Measurements from ENCODE around the gene SLC16A14. TPM values are rescaled to one million over a fixed set of nuclear protein-coding genes. Genes with fewer than 3 reads are reported as not detected.

Gene SLC16A14
- total RNA-seq, 2 experiments from 2014 or later: 0.63 to 0.89 TPM

GRCh38 chr2:230023313-230023712 lies 45.4 kb downstream of the SLC16A14 start:
- ATAC-seq (ENCODE audit: poor library complexity): no peak
- no peaks in the 10 kb centered on the region for H3K4me1 ChIP-seq (ENCODE audit: insufficient read depth, low read length)
- TF ChIP-seq CTCF (IDR thresholded peaks at IDR 0.05): no peak
- intact Hi-C loops (cut with DNase I, micrococcal nuclease): no loop called here
- H3K27ac ChIP-seq (ENCODE audit: low read depth in 1 of 2, low read length in 2 of 2): no peak overlapping the region
- no peaks in the 10 kb centered on the region for H3K27me3 Mint-ChIP-seq
- no peaks in the 10 kb centered on the region for H3K4me1 Mint-ChIP-seq (ENCODE audit: low read depth)
- no peaks in the 10 kb centered on the region for H3K27me3 ChIP-seq (ENCODE audit: control insufficient read depth in 1 of 2, insufficient read depth in 2 of 2, low read length in 2 of 2)
- no peak overlapping the region for H3K27ac Mint-ChIP-seq
- no peak overlapping the region for H3K4me3 Mint-ChIP-seq
- H3K4me3 ChIP-seq (ENCODE audit: low read length): no peak overlapping the region
- no peaks in the 10 kb centered on the region for H3K36me3 ChIP-seq (ENCODE audit: insufficient read depth, low read length)
- H3K36me3 Mint-ChIP-seq (ENCODE audit: low read depth): no peaks in the 10 kb centered on the region
- DNase-seq: no peak
- CTCF ChIA-PET: no interaction called here
- no peaks in the 10 kb centered on the region for H3K9me3 Mint-ChIP-seq
- H3K9me3 ChIP-seq (ENCODE audit: control insufficient read depth in 1 of 2, insufficient read depth in 1 of 2, low read length in 2 of 2): no peaks in the 10 kb centered on the region
- POLR2A ChIA-PET: no interaction called here

GRCh38 chr2:230019742-230020141 lies 49.0 kb downstream of the SLC16A14 start:
- ATAC-seq (ENCODE audit: poor library complexity) (no peak), DNase-seq (no peak)
- ChIA-PET POLR2A (no interaction called here), CTCF (no interaction called here)
- Mint-ChIP-seq H3K4me3 (no peak overlapping the region), H3K9me3 (no peaks in the 10 kb centered on the region), H3K36me3 (ENCODE audit: low read depth) (no peaks in the 10 kb centered on the region), H3K27ac (no peak overlapping the region), H3K4me1 (ENCODE audit: low read depth) (no peaks in the 10 kb centered on the region), H3K27me3 (no peaks in the 10 kb centered on the region)
- intact Hi-C loops (cut with DNase I, micrococcal nuclease): no loop called here
- Histone ChIP-seq H3K4me1 (ENCODE audit: insufficient read depth, low read length) (no peaks in the 10 kb centered on the region), H3K36me3 (ENCODE audit: insufficient read depth, low read length) (no peaks in the 10 kb centered on the region), H3K27ac (ENCODE audit: low read depth in 1 of 2, low read length in 2 of 2) (no peak overlapping the region), H3K27me3 (ENCODE audit: control insufficient read depth in 1 of 2, insufficient read depth in 2 of 2, low read length in 2 of 2) (no peaks in the 10 kb centered on the region), H3K9me3 (ENCODE audit: control insufficient read depth in 1 of 2, insufficient read depth in 1 of 2, low read length in 2 of 2) (no peaks in the 10 kb centered on the region), H3K4me3 (ENCODE audit: low read length) (no peak overlapping the region)
- no peak for TF ChIP-seq CTCF (IDR thresholded peaks at IDR 0.05)

- no peak for ATAC-seq (ENCODE audit: poor library complexity)
- intact Hi-C loops (cut with DNase I, micrococcal nuclease): no loop called here
- ChIA-PET CTCF (no interaction called here), POLR2A (no interaction called here)
- no peaks in the 10 kb centered on the region for H3K27me3 ChIP-seq (ENCODE audit: control insufficient read depth in 1 of 2, insufficient read depth in 2 of 2, low read length in 2 of 2)
- no peak for DNase-seq
- no peak for TF ChIP-seq CTCF (IDR thresholded peaks at IDR 0.05)
- no peaks in the 10 kb centered on the region for H3K4me1 Mint-ChIP-seq (ENCODE audit: low read depth)
- H3K36me3 ChIP-seq (ENCODE audit: insufficient read depth, low read length): no peaks in the 10 kb centered on the region
- no peak overlapping the region for H3K4me3 ChIP-seq (ENCODE audit: low read length)
- H3K9me3 ChIP-seq (ENCODE audit: control insufficient read depth in 1 of 2, insufficient read depth in 1 of 2, low read length in 2 of 2): no peaks in the 10 kb centered on the region
- H3K4me3 Mint-ChIP-seq: no peak overlapping the region
- no peaks in the 10 kb centered on the region for H3K9me3 Mint-ChIP-seq
- H3K36me3 Mint-ChIP-seq (ENCODE audit: low read depth): no peaks in the 10 kb centered on the region
- no peak overlapping the region for H3K27ac Mint-ChIP-seq
- no peak overlapping the region for H3K27ac ChIP-seq (ENCODE audit: low read depth in 1 of 2, low read length in 2 of 2)
- H3K27me3 Mint-ChIP-seq: no peaks in the 10 kb centered on the region
- no peaks in the 10 kb centered on the region for H3K4me1 ChIP-seq (ENCODE audit: insufficient read depth, low read length)
These were observed 50.6 kb downstream of the SLC16A14 start for GRCh38 chr2:230018153-230018552.

All from CD4-positive, alpha-beta T cell (primary cell).